Loucy (cell line): Measurements from ENCODE around the gene ILKAP.

Experiments
- CTCF ChIP-seq: fragments of 200-600 bp; sonication (generic); conservative IDR thresholded peaks from 2 replicates; pipeline ENCODE4 v1.5.1; 2014; ENCODE audit warnings: mild to moderate bottlenecking, antibody characterized with exemption, low read length
- EZH2phosphoT487 ChIP-seq: fragments of 200-600 bp; IDR thresholded peaks from 2 replicates; pipeline ENCODE4 v1.6.1; 2018; ENCODE audit warnings: antibody characterized with exemption, mild to moderate bottlenecking, moderate library complexity, borderline replicate concordance

GRCh38 chr2:238154570-238154969 is 48.9 kb downstream of the ILKAP start:
- TF ChIP-seq CTCF, result no peak
- TF ChIP-seq EZH2phosphoT487, result no peak
